ENCODE measurements around the gene FAM110C.

The FAM110C gene

GRCh38 chr2:46471-47345 lies at the start of gene FAM110C:
Gene FAM110C (minus strand): TSS chr2:46505. CDS start chr2:46385, 120 bp downstream.
- Histone ChIP-seq H3K9me3 (ENCODE audit: severe bottlenecking) (no peaks in the 10 kb centered on the region), H3K27ac (no peak within 1 kb of the TSS), H3K36me3 (no peaks in the 10 kb centered on the region), H3K4me3 (ENCODE audit: low read depth, low read length) (peak within 1 kb of the TSS; percentile 58), H3K27me3 (ENCODE audit: insufficient read depth, low read depth, severe bottlenecking) (peaks cover 62% of the 10 kb centered on the region)
- peak; percentile 46 for DNase-seq
- TF ChIP-seq CTCF (IDR thresholded peaks at IDR 0.05; ENCODE audit: low read depth, low read length): no peak

- Histone ChIP-seq H3K36me3 (no peaks in the 10 kb centered on the region), H3K4me3 (ENCODE audit: low read depth, low read length) (no peak overlapping the region), H3K27me3 (ENCODE audit: insufficient read depth, low read depth, severe bottlenecking) (peaks cover 14% of the 10 kb centered on the region), H3K27ac (no peak overlapping the region), H3K9me3 (ENCODE audit: severe bottlenecking) (peaks cover 5% of the 10 kb centered on the region)
- no peak for TF ChIP-seq CTCF (IDR thresholded peaks at IDR 0.05; ENCODE audit: low read depth, low read length)
- no peak for DNase-seq
These were observed 46.0 kb upstream of the FAM110C start for GRCh38 chr2:92326-92725.

GRCh38 chr2:90645-91312 lies 44.5 kb upstream of the FAM110C start:
- no peak for DNase-seq
- no peak for TF ChIP-seq CTCF (IDR thresholded peaks at IDR 0.05; ENCODE audit: low read depth, low read length)
- H3K9me3 ChIP-seq (ENCODE audit: severe bottlenecking): no peaks in the 10 kb centered on the region
- H3K27me3 ChIP-seq (ENCODE audit: insufficient read depth, low read depth, severe bottlenecking): peaks cover 14% of the 10 kb centered on the region
- no peak overlapping the region for H3K4me3 ChIP-seq (ENCODE audit: low read depth, low read length)
- H3K27ac ChIP-seq: no peak overlapping the region
- H3K36me3 ChIP-seq: no peaks in the 10 kb centered on the region

GRCh38 chr2:85761-86160 lies 39.5 kb upstream of the FAM110C start:
- Histone ChIP-seq H3K36me3 (no peaks in the 10 kb centered on the region), H3K9me3 (ENCODE audit: severe bottlenecking) (no peaks in the 10 kb centered on the region), H3K4me3 (ENCODE audit: low read depth, low read length) (no peak overlapping the region), H3K27ac (no peak overlapping the region), H3K27me3 (ENCODE audit: insufficient read depth, low read depth, severe bottlenecking) (peaks cover 3% of the 10 kb centered on the region)
- no peak for DNase-seq
- no peak for TF ChIP-seq CTCF (IDR thresholded peaks at IDR 0.05; ENCODE audit: low read depth, low read length)

GRCh38 chr2:84121-84520 lies 37.8 kb upstream of the FAM110C start:
- no peak for DNase-seq
- H3K27ac ChIP-seq: no peak overlapping the region
- H3K4me3 ChIP-seq (ENCODE audit: low read depth, low read length): no peak overlapping the region
- H3K36me3 ChIP-seq: no peaks in the 10 kb centered on the region
- no peaks in the 10 kb centered on the region for H3K9me3 ChIP-seq (ENCODE audit: severe bottlenecking)
- peaks cover 11% of the 10 kb centered on the region for H3K27me3 ChIP-seq (ENCODE audit: insufficient read depth, low read depth, severe bottlenecking)
- TF ChIP-seq CTCF (IDR thresholded peaks at IDR 0.05; ENCODE audit: low read depth, low read length): no peak
